Measurements from ENCODE around the gene PGS1.

PGS1 gene

DNA sequence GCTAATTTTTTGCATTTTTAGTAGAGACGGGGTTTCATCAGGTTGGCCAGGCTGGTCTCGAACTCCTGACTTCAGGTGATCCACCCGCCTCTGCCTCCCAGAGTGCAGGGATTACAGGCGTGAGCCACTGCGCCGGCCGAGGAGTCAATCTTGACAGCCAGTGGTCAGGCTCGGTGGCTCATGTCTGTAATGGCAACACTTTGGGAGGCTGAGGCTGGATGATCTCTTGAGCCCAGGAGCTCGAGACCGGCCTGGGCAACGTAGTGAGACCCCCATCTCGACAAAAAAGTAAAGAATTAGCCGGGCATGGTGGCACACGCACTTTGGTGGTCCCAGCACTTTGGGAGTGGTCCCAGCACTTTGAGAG lies 608 bp upstream of the PGS1 start:
- FAIRE-seq (no peak), DNase-seq (ENCODE audit: insufficient read length, low spot score) (no peak)
- TF ChIP-seq POLR2A (IDR thresholded peaks at IDR 0.05; ENCODE audit: low read depth, low read length) = no peak

DNA sequence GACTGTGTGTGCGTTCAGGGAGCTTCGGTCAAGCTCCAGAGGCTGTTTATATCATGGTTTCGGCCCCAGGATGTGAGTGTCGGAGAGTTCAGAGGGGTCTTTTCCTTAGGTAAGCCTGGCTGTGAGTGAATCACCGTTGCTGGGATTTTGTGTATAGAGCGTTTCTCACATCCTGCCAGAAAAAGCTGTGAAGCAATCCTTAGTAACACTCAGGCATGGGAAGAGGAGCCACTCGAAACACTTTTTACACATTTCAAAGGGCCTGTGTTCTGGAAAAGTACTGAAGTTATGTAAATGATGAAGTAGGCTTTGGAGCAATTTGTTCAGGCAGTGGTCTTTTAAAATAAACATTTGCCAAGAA lies 662 bp downstream of the PGS1 start:
- DNase-seq (ENCODE audit: insufficient read length, low spot score) (no peak), FAIRE-seq (no peak)
- TF ChIP-seq POLR2A (IDR thresholded peaks at IDR 0.05; ENCODE audit: low read depth, low read length) = no peak

DNA sequence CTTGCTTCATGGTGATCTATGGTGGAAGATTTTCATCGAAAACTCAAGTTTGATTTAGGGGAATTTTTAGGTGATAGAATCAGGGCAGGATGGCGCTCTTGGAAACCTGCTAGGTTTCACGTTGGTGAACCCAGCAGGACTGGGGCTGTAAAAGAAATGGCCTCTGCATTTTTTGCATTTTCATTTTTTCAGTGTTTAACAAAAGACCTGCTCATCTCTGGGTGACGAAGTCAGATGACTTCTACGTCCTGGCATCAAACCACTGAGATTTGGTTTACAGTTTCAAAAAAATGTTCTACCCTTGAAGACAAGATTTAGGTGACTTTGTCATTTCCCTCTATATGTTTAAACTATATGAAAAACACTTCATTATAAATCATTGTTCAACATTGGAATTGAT lies 1.9 kb downstream of the PGS1 start:
- DNase-seq (ENCODE audit: insufficient read length, low spot score) = no peak
- TF ChIP-seq POLR2A (IDR thresholded peaks at IDR 0.05; ENCODE audit: low read depth, low read length) = no peak
- no peak for FAIRE-seq

DNA sequence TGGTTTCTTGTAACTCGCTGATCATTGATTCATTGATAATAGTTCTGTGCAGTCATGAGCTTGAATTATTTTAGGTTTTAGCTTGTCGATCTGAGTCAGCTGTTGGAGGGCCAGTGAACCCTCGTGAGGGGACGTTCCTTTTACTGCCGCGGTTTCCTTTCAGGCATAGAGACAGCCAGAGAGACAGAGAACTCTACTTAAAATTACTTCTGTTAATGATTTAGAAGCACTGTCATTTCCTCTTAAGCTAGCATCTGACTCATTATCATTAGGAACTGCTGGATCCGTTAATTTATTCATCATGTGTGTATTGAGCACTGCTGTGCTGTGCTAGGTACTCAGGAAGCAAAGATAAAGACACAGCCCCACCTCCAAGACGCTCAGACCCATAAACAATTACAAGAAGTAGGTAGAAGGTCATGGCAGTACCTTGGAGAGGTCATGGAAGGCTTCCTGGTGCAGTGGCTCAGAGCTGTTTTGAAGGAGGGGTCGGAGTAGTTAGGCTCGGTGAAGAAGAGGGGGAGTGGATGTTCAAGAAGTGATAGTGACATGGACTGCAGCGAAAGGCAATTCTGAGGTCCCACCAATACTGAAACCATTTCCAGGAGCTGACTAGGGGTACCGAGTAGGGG lies 3.3 kb downstream of the PGS1 start:
- no peak for DNase-seq (ENCODE audit: insufficient read length, low spot score)
- FAIRE-seq = no peak
- TF ChIP-seq POLR2A (IDR thresholded peaks at IDR 0.05; ENCODE audit: low read depth, low read length) = no peak

DNA sequence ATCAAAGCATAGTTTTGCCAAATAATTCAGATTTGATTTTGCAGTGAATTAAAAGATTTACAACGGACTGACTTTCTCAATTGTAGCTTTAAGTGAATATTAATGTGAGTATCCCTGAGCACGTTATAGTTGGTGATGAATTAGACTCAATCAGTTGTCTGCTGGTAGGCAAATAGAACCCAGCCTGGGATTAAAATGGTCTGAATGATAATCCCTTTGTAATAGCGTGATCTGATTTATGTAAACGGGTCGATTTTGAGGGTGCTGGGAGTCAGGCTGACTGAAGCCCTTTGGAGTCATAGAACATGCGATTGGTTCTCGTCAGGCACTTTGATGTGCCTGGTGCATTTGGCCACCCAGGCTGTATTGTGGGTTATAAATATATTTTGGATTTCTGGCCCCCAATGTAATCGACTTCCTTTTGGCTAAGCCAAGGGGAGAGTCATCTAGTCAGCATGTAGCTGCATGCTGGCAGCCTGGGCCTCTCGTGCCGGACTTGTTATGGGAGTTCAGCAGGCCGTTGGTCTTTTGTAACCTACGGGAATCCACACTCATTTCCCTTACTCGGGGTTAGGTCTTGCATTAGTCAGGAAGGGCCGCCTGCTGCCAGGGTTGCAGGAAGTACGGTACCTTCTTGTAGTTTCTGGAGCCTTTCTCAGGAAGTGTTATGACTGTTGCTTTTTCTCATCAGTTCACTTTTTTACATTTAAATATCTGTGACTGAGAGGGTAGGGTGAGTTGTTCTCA lies 5.4 kb downstream of the PGS1 start:
- DNase-seq (ENCODE audit: insufficient read length, low spot score) = peak; percentile 80
- TF ChIP-seq POLR2A (IDR thresholded peaks at IDR 0.05; ENCODE audit: low read depth, low read length) = no peak
- no peak for FAIRE-seq

DNA sequence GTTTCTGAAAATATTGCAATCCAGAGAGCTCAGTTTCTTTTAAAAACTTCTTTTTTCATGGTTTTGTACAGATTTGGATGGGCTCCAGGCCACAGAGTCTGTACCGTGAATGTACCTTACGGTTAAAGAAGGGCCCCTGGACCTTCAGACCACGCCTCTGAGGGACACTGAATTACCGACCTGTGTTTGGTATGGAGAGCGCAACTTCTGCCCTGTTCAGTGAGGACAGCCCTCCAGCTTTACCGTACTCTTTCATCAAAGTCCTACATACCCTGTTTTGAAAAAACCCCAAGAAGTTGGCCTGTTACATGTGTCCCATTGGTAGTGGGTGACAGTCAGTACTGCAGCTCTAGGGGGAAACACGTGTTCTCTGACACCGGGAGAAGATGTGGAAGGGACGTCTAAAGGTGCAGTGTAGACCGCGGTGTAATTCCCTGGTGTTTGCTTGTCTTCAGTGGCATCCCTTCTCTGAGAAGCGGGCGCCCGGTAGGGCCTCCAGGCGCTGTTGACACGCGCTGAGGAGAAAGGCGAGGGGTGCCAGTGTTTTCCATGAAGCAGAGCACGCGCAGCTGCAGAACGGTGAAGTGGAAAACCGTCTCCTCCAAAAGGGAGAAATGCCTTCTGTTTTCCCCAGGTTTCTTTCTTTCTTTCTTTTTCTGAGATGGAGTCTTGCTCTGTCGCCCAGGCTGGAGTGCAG lies 6.2 kb downstream of the PGS1 start:
- no peak for TF ChIP-seq POLR2A (IDR thresholded peaks at IDR 0.05; ENCODE audit: low read depth, low read length)
- no peak for FAIRE-seq
- no peak for DNase-seq (ENCODE audit: insufficient read length, low spot score)

DNA sequence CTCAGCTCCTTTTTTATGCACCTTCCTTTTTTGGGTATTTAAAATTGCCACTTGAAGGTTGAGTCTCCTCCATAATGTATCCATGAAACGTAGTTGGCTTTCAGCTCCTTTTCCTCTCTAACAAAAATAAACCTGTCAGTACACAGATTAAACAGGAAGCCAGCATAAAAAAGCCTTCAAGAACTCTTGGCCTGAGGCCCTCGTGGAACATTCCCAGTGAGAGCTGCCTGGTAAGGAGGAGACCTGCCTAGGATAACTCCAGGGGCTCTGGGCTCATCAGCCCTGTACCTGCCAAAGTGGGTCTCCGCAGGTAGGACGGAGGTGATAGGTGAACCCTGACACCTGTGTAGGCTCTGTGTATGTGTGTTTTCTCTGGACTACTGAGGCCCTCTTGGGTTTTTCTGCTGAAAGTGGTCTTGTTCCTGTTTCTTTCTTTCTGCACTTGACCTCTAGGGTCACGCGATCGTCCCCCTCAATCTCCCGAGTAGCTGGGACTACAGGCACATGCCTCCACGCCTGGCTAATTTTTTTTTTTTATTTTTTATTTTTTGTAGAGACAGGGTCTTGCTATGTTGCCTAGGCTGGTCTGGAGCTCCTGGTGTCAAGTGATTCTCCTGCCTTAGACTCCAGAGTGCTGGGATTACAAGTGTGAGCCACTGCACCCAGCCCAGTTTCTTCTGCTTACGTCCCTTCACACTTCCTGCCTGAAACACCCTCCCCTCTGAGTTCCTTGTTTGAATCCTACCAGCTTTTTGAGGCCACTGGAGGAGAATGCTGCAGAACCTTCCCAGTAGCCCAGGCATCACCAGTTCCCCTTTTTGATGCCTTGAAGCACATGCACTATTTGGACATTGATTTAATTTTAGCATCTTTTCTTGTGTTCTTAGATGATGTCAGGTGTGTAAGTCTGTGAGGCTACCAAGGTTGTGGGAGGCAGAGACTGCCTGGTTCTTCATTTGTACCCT lies 9.8 kb downstream of the PGS1 start:
- FAIRE-seq (no peak), DNase-seq (ENCODE audit: insufficient read length, low spot score) (no peak)
- TF ChIP-seq POLR2A (IDR thresholded peaks at IDR 0.05; ENCODE audit: low read depth, low read length) = no peak

DNA sequence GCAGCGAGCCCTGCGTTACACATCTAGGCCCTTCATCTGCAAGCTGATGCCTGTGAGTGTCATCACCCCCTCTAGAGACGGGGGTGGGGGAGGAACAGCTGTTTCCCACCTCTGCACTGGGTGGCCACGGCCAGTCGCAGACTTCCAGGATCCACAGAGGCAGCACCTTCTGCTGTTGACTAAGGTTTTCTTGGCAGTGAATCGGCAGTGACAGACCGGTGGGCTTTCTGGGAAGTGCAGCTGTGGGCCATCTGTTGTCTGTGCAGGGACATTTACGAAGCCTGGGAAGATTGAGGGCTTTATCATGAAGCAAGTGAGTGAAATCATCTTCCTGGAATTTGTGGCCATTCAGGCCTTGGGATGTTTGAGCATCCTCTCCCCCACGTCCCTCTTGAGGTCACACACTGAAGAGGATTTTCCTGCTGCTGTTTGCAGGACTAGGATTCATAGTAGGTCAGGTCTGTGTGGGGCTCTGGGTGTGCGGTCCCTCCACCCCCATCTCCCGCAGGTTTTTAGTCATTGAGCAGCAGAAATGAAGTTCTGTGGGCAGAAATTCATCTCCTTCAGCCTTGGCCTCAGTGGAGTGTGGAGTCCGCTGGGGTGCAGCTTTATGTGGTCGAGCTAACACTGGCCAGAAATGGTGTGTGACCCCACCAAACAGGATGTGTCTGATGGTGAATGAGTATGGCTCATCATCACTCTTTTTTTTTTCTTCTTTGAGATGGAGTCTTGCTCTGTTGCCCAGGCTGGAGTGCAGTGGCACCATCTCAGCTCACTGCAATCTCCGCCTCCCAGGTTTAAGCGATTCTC lies 12.0 kb downstream of the PGS1 start:
- FAIRE-seq (no peak), DNase-seq (ENCODE audit: insufficient read length, low spot score) (peak; percentile 67)
- no peak for TF ChIP-seq POLR2A (IDR thresholded peaks at IDR 0.05; ENCODE audit: low read depth, low read length)

DNA sequence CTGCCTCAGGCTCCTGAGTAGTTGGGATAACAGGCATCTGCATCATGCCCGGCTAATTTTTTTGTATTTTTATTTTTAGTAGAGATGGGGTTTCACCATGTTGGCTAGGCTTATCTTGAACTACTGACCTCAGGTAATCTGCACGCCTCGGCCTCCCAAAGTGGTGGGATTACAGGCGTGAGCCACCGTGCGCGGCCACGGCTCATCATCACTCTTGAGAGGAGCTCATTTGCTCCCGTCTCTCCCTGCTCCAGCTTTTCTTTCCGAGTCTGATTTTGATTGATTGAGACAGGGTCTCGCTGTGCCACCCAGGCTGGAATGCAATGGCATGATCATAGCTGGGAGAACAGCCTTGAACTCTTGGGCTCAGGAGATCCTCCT lies 12.6 kb downstream of the PGS1 start:
- no peak for FAIRE-seq
- TF ChIP-seq POLR2A (IDR thresholded peaks at IDR 0.05; ENCODE audit: low read depth, low read length) = no peak
- DNase-seq (ENCODE audit: insufficient read length, low spot score) = no peak

DNA sequence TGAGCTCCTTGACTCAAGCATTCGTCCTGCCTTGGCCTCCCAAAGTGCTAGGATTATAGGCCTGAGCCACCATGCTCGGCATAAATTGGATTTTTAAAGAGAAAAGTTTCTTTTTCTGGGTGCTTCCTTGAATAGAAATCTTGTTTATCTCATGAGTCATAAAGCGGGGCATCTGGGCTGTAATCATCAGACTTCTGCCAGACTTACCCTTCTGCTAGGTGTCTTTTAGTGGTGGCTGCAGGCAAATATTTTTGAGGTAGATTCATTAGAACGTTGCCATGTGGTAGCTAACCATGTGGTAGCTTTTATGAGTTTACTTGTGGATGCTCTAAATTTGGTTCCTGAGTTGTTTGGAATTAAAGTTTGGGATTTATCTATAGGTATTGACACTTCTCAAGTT lies 13.4 kb downstream of the PGS1 start:
- FAIRE-seq (no peak), DNase-seq (ENCODE audit: insufficient read length, low spot score) (peak; percentile 57)
- TF ChIP-seq POLR2A (IDR thresholded peaks at IDR 0.05; ENCODE audit: low read depth, low read length) = no peak

DNA sequence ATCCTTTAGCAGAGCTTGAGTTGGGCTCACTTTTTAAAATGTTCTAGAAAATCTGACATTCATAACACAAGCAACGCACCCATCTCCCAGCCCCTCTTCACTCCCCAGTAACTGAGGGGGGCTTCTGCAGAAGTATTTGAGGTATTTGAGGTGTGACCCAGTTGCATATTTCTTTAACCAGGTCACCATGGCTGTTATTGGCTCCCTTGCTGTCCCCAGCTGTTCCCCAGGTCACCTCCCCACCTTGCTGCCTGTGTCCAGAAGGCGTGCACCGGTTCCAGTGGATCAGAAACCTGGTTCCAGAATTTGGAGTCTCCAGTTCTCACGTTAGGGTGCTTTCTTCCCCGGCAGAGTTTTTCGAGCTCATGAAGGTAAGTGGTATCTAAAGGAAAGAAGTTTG lies 13.8 kb downstream of the PGS1 start:
- FAIRE-seq = no peak
- TF ChIP-seq POLR2A (IDR thresholded peaks at IDR 0.05; ENCODE audit: low read depth, low read length) = no peak
- no peak for DNase-seq (ENCODE audit: insufficient read length, low spot score)

DNA sequence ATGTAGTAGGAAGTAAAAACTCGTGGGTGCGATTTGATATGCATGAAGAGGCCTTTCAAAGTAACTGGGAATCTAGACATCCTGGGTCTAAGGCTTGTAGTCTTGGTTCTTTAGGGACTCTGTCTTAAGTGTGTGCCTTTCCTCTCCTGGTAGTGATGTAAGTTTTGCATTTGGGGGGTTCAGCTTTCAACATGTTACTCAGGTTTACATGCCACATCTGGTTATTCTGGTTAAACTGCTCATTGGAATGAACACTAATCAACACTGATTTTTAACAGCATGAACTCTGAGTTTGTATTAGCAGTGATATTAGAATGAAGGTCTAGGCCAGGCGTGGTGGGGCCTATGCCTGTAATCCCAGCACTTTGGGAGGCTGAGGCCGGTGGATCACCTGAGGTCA lies 15.1 kb downstream of the PGS1 start:
- DNase-seq (ENCODE audit: insufficient read length, low spot score) = no peak
- FAIRE-seq = no peak
- no peak for TF ChIP-seq POLR2A (IDR thresholded peaks at IDR 0.05; ENCODE audit: low read depth, low read length)

DNA sequence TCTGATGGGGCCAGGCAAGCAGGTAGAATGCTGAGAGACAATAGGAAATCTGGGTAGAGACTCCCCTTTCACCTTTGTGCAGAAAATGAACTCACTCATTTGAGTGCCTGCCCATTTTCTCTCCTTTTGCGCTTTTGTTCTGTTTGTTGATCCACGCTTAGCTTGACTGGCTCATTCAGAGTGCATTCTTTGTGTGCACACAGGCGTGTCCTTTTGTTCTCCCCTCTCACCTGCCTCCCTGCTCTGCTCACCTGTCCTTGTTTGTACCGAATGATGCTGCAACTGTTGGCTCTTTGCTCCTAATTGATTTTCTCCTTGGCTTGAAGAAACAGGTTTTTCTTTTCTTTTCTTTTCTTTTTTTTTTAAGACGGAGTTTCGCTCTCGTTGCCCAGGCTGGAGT lies 15.8 kb downstream of the PGS1 start:
- FAIRE-seq (no peak), DNase-seq (ENCODE audit: insufficient read length, low spot score) (no peak)
- no peak for TF ChIP-seq POLR2A (IDR thresholded peaks at IDR 0.05; ENCODE audit: low read depth, low read length)

Measured in H54 (cell line).